NCI-H748 (cell line): ENCODE measurements around the gene SNAI1.
"Not testable (repeated sequence)": the region's sequence is repeated elsewhere in the genome, so short reads cannot be mapped to it uniquely, and the experiment has no call there.

ENCODE experiments used
- DNase-seq: peaks from one replicate; lab custom pipeline; 2025; ENCODE audit not compliant: unreplicated experiment; lab: John Stamatoyannopoulos, UW

Gene SNAI1

GRCh38 chr20:49961413-49961812 is 21.4 kb upstream of the SNAI1 start:
- DNase-seq = no peak

- peak; percentile 12 for DNase-seq
Observed at GRCh38 chr20:49964964-49965780, 17.6 kb upstream of the SNAI1 start.

GRCh38 chr20:49965781-49966305 is 16.9 kb upstream of the SNAI1 start:
- DNase-seq = no peak

- no peak for DNase-seq
Observed at GRCh38 chr20:49966861-49967260, 15.9 kb upstream of the SNAI1 start.

- no peak for DNase-seq
Observed at GRCh38 chr20:49969234-49969633, 13.5 kb upstream of the SNAI1 start.

- no peak for DNase-seq
Observed at GRCh38 chr20:49969946-49970345, 12.8 kb upstream of the SNAI1 start.

- DNase-seq = no peak
Observed at GRCh38 chr20:49970498-49970897, 12.3 kb upstream of the SNAI1 start.

- no peak for DNase-seq
Observed at GRCh38 chr20:49973981-49974380, 8.8 kb upstream of the SNAI1 start.

- DNase-seq = no peak
Observed at GRCh38 chr20:49976542-49976941, 6.2 kb upstream of the SNAI1 start.

GRCh38 chr20:49977740-49978139 is 5.0 kb upstream of the SNAI1 start:
- not testable (repeated sequence) for DNase-seq

- DNase-seq = no peak
Observed at GRCh38 chr20:49978685-49979029, 4.1 kb upstream of the SNAI1 start.

- peak; percentile 57 for DNase-seq
Observed at GRCh38 chr20:49979030-49979832, 3.5 kb upstream of the SNAI1 start.

GRCh38 chr20:49980140-49981008 is 2.4 kb upstream of the SNAI1 start:
- no peak for DNase-seq

- no peak for DNase-seq
Observed at GRCh38 chr20:49981218-49982071, 1.3 kb upstream of the SNAI1 start.

- DNase-seq = no peak
Observed at GRCh38 chr20:49982072-49982345, 771 bp upstream of the SNAI1 start.

GRCh38 chr20:49983123-49983847 is 505 bp downstream of the SNAI1 start:
- DNase-seq = no peak

- no peak for DNase-seq
Observed at GRCh38 chr20:49983848-49984408, 1.1 kb downstream of the SNAI1 start.

GRCh38 chr20:49984426-49985153 is 1.8 kb downstream of the SNAI1 start:
- DNase-seq = no peak

GRCh38 chr20:49985157-49985556 is 2.4 kb downstream of the SNAI1 start:
- DNase-seq = no peak
